Adrenal gland (tissue), 12 donors: ENCODE results near the gene RNF223. TPM values are rescaled to one million over a fixed set of nuclear protein-coding genes. Genes with fewer than 3 reads are reported as not detected.

ENCODE experiments used
- DNase-seq, 7 donors: peaks; one replicate each; pipeline ENCODE4 v3.0.0-alpha.2; 2019 to 2020
- H3K27ac ChIP-seq, 5 donors: fragments of 200-600 bp; sonication (generic) in 4 of 5; 1 replicate in 3 of 5; 2 replicates in 2 of 5; pipeline versions ENCODE4 v1.5.1 to v1.8.0; 2016 to 2020; ENCODE audit warnings: mild to moderate bottlenecking in 1 of 5
- H3K27me3 ChIP-seq: fragments of 200-600 bp; 2 replicates; pipeline ENCODE4 v1.8.0; 2021
- H3K36me3 ChIP-seq, 2 donors: fragments of 200-600 bp; replicated peaks in 1 of 2; 1 replicate in 1 of 2; 2 replicates in 1 of 2; pipeline versions ENCODE4 v1.5.1 to v1.8.0; 2018 to 2022
- H3K4me1 ChIP-seq, 2 donors: fragments of 200-600 bp; replicated peaks in 1 of 2; 1 replicate in 1 of 2; 2 replicates in 1 of 2; pipeline versions ENCODE4 v1.5.1 to v1.8.0; 2018 to 2021
- H3K4me3 ChIP-seq, 4 donors: fragments of 200-600 bp; sonication (generic) in 3 of 4; one replicate each; pipeline ENCODE4 v1.5.1; 2016 to 2018
- H3K9me3 ChIP-seq, 3 donors: fragments of 200-600 bp; sonication (generic) in 1 of 3; replicated peaks in 1 of 3; 1 replicate in 2 of 3; 2 replicates in 1 of 3; pipeline versions ENCODE4 v1.5.1 to v1.8.0; 2016 to 2021
- POLR2A ChIP-seq, 2 donors: fragments of 450-650 bp; IDR thresholded peaks; one replicate each; pipeline ENCODE4 v1.6.1; 2017; ENCODE audit warnings: antibody characterized with exemption in 2 of 2, mild to moderate bottlenecking in 2 of 2, moderate library complexity in 1 of 2
- WGBS, 4 donors: extraction: QIAGEN DNeasy Blood & Tissue Kit in 2 of 4; methylation state at CpG; one replicate each; pipeline versions ENCODE4 v1.1.5 to v1.1.7; 2013 to 2017; 5-methylcytosine and 5-hydroxymethylcytosine counted together
- intact Hi-C, 2 donors: fragments of 100-400 bp; cut with DNase I; formaldehyde crosslinking; loops; one replicate each; pipeline versions ENCODE4 v1.14.1 to v1.15.0; 2022 to 2023
- polyA plus RNA-seq, 3 donors: library from polyadenylated mRNA; stranded (reverse); fragments of 200-250 nt in 2 of 3; fragments of 350-450 nt in 1 of 3; fragmentation: Illumina TruSeq in 1 of 3; extraction: RNeasy Lipid Tissue Mini Kit (QIAGEN cat#74804) in 1 of 3; gene quantifications; one replicate each; pipeline ENCODE4 v1.2.3, GENCODE V29; 2013 to 2014
- total RNA-seq, 9 donors: library from RNA; depleted of rRNA in 4 of 9; stranded (reverse); fragments of >200 nt in 4 of 9; fragments of 120-200 nt in 1 of 9; fragmentation: NEBNext Ultra II Directional in 1 of 9; extraction: Animal tissue kit (Norgen Biotek cat#: 25700) in 1 of 9; gene quantifications; one replicate each; pipeline versions ENCODE4 v1.1.0 to v1.2.4, GENCODE V29; 2013 to 2023
- TF ChIP-seq, protein P1 (sequence below), 6 experiments: fragments of 450-650 bp in 4 of 6; fragments of 200-600 bp in 2 of 6; sonication (generic) in 1 of 6; IDR thresholded peaks; 1 replicate in 5 of 6; 2 replicates in 1 of 6; pipeline versions ENCODE4 v1.5.1 to v1.8.0; 2016 to 2021; ENCODE audit warnings: antibody characterized with exemption in 6 of 6, mild to moderate bottlenecking in 2 of 6, moderate library complexity in 1 of 6
- donor health status: healthy with polysubstance abuse.
- donor health status: Bipolar disorder and iron deficiency.
- donor health status: DM: yes; HTN: yes; CAD: no.
- donor health status: DM: no; HTN: no; CAD: no.
- donor health status: DM: no; HTN: no; CAD: no.
- donor health status: DM: yes; HTN: yes; CAD: no.

The RNF223 gene
- total and polyA plus RNA-seq, 12 donors: 0.03 TPM; not detected in 11

GRCh38 chr1:1055841-1056736 lies 18.0 kb downstream of the RNF223 start:
- H3K9me3 ChIP-seq: no peaks in the 10 kb centered on the region
- H3K36me3 ChIP-seq: no peaks in the 10 kb centered on the region
- TF ChIP-seq, protein P1, sequence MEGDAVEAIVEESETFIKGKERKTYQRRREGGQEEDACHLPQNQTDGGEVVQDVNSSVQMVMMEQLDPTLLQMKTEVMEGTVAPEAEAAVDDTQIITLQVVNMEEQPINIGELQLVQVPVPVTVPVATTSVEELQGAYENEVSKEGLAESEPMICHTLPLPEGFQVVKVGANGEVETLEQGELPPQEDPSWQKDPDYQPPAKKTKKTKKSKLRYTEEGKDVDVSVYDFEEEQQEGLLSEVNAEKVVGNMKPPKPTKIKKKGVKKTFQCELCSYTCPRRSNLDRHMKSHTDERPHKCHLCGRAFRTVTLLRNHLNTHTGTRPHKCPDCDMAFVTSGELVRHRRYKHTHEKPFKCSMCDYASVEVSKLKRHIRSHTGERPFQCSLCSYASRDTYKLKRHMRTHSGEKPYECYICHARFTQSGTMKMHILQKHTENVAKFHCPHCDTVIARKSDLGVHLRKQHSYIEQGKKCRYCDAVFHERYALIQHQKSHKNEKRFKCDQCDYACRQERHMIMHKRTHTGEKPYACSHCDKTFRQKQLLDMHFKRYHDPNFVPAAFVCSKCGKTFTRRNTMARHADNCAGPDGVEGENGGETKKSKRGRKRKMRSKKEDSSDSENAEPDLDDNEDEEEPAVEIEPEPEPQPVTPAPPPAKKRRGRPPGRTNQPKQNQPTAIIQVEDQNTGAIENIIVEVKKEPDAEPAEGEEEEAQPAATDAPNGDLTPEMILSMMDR (IDR thresholded peaks at IDR 0.05): no peak
- TF ChIP-seq POLR2A (IDR thresholded peaks at IDR 0.05): no peak
- intact Hi-C loops: no loop called here
- no peak for DNase-seq
- H3K27me3 ChIP-seq: peaks cover 40% of the 10 kb centered on the region
- H3K27ac ChIP-seq: no peak overlapping the region
- H3K4me3 ChIP-seq: no peak overlapping the region
- 77 to 86% (median 82%) methylated on average over 24 to 50 of the region's 50 CpGs for WGBS, 4 donors
- H3K4me1 ChIP-seq: peaks cover 11% of the 10 kb centered on the region in 2 donors

GRCh38 chr1:1054971-1055370 lies 19.1 kb downstream of the RNF223 start:
- Histone ChIP-seq H3K4me1 (peaks cover 11% of the 10 kb centered on the region in 2 donors), H3K27me3 (peaks cover 29% of the 10 kb centered on the region), H3K36me3 (no peaks in the 10 kb centered on the region), H3K4me3 (no peak overlapping the region), H3K9me3 (no peaks in the 10 kb centered on the region), H3K27ac (no peak overlapping the region)
- WGBS, 4 donors: 85 to 95% (median 89%) methylated on average over 15 to 23 of the region's 23 CpGs
- no peak for DNase-seq
- intact Hi-C loops: no loop called here
- TF ChIP-seq, protein P1 (IDR thresholded peaks at IDR 0.05): no peak
- no peak for TF ChIP-seq POLR2A (IDR thresholded peaks at IDR 0.05)

DNA sequence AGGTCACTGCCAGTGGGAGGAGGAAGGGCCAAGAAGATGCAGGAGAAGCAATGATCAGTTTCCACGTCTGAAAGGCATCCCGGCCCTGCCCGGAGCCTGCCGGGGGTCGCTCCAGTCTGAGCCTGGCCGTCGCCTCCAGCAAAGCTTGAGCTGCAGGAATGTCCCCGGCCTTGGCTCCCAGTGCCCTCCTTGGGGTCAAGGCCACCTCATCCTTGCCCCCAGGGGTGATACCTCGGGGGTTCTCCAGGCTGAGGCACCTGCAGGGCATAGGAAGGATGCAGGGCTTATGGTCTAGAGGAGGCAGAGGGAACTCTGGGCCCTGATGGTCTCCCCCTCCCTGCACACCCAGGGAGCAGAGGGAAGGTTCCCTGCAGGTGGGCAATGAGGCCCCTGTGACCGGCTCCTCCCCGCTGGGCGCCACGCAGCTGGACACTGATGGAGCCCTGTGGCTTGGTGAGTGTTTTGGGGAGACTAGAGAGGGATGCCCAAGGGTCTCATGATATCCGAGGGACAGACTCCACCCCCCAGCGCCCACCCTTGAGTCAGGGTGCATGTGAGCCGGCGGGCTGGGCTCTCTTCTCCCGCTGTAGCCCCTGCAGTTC lies 19.9 kb downstream of the RNF223 start:
- H3K9me3 ChIP-seq: no peaks in the 10 kb centered on the region
- 83 to 91% (median 88%) methylated on average over 2 to 18 of the region's 18 CpGs for WGBS, 4 donors
- TF ChIP-seq, protein P1 (IDR thresholded peaks at IDR 0.05): no peak
- TF ChIP-seq POLR2A (IDR thresholded peaks at IDR 0.05): no peak
- intact Hi-C loops: no loop called here
- peaks cover 4% of the 10 kb centered on the region in 2 donors for H3K4me1 ChIP-seq
- no peak overlapping the region for H3K27ac ChIP-seq
- no peaks in the 10 kb centered on the region for H3K36me3 ChIP-seq
- H3K27me3 ChIP-seq: peaks cover 21% of the 10 kb centered on the region
- no peak for DNase-seq
- no peak overlapping the region for H3K4me3 ChIP-seq

GRCh38 chr1:1053682-1054081 lies 20.4 kb downstream of the RNF223 start:
- Histone ChIP-seq H3K27ac (no peak overlapping the region), H3K4me1 (no peaks in the 10 kb centered on the region), H3K4me3 (no peak overlapping the region), H3K9me3 (no peaks in the 10 kb centered on the region), H3K36me3 (no peaks in the 10 kb centered on the region), H3K27me3 (peaks cover 16% of the 10 kb centered on the region)
- TF ChIP-seq POLR2A (IDR thresholded peaks at IDR 0.05): no peak
- 86 to 94% (median 91%) methylated on average over 4 to 18 of the region's 18 CpGs for WGBS, 4 donors
- intact Hi-C loops: no loop called here
- no peak for DNase-seq
